PFSK-1 (cell line): Measurements from ENCODE around the gene LTB.

Source experiments
- FOXP2 ChIP-seq: optimal IDR thresholded peaks from 2 replicates; pipeline ENCODE3; 2011; ENCODE audit warnings: borderline replicate concordance, control low read depth, inconsistent platforms; ENCODE audit not compliant: insufficient read depth; ENCODE audit errors: extremely low read length, extremely low read depth
- POLR2AphosphoS5 ChIP-seq: IDR thresholded peaks from 2 replicates; pipeline ENCODE4 v1.6.1; 2012; ENCODE audit warnings: low read depth, mild to moderate bottlenecking, control low read depth, low read length, moderate library complexity
- SIN3A ChIP-seq: IDR thresholded peaks from 2 replicates; pipeline ENCODE4 v1.6.1; 2012; ENCODE audit warnings: mild to moderate bottlenecking, low read length, moderate library complexity, borderline replicate concordance; ENCODE audit not compliant: insufficient read depth
- TAF1 ChIP-seq: IDR thresholded peaks from 2 replicates; pipeline ENCODE4 v1.6.1; 2012; ENCODE audit warnings: low read length, control low read depth, borderline replicate concordance; ENCODE audit not compliant: insufficient read depth
- TF ChIP-seq, protein P1 (sequence below), 2 experiments: IDR thresholded peaks; 2 replicates each; pipeline versions ENCODE4 v1.6.1 to v1.8.0; 2011 to 2012; ENCODE audit warnings: low read depth in 2 of 2, low read length in 2 of 2, control low read depth in 1 of 2, inconsistent platforms in 1 of 2, mild to moderate bottlenecking in 1 of 2, moderate library complexity in 1 of 2; ENCODE audit not compliant: insufficient read depth in 1 of 2

The LTB gene

DNA sequence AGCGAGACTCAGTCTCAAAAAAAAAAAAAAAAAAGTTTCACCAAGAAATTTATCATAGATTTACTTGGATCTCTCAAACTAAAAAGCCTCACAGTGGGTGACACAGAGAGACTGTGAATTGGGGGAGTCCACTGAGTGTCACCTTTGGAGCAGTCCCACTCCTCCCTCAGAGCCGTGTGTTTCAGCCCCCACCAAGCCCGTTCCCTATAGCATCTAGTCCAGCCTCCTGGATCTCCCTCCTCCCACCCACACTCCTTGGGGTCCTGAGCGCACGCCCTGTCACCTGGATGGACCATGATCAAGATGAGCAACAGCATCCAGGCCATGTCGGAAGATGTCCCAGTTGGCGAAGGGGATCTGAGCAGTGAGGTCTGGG lies 10.2 kb upstream of the LTB start:
- TF ChIP-seq SIN3A, result no peak
- TF ChIP-seq POLR2AphosphoS5, result no peak
- TF ChIP-seq FOXP2, result no peak

DNA sequence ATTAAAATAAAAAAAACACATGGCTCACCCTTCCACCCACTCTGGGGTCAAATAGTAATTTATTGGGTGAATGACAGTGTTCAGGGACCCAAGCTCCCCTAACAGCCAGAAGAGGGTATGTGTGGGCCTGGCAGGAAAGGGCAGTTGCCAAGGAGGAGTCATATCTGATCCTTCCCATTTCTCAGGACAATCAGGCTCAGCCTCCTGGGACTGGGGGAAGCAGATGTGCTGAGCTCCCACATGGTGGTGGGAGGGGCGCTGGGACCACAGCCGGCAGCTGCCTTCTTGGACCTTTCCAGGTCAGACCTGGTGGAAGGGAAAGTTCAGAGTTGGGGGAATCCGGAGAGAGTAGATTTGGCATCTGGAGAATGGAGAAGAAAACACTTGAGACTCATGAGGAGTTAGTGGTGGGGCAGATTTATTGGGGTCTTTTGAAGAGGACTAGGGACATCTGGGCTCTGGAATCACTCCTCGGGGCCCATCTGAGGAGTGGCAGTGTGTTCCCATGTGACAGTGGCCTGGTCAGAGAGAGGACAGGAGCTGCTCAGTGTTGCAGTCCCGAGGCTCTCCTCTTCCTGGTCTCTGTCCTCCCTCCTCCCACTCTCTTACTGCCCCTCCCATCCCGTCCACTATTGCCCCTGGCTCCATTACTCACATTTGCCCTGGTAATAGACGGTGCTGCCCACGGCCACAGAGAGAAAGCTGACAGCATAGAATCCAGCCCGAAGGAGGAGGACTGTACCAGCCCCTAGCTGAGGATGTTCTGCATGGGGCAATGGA lies 6.8 kb upstream of the LTB start:
- TF ChIP-seq FOXP2, result no peak

DNA sequence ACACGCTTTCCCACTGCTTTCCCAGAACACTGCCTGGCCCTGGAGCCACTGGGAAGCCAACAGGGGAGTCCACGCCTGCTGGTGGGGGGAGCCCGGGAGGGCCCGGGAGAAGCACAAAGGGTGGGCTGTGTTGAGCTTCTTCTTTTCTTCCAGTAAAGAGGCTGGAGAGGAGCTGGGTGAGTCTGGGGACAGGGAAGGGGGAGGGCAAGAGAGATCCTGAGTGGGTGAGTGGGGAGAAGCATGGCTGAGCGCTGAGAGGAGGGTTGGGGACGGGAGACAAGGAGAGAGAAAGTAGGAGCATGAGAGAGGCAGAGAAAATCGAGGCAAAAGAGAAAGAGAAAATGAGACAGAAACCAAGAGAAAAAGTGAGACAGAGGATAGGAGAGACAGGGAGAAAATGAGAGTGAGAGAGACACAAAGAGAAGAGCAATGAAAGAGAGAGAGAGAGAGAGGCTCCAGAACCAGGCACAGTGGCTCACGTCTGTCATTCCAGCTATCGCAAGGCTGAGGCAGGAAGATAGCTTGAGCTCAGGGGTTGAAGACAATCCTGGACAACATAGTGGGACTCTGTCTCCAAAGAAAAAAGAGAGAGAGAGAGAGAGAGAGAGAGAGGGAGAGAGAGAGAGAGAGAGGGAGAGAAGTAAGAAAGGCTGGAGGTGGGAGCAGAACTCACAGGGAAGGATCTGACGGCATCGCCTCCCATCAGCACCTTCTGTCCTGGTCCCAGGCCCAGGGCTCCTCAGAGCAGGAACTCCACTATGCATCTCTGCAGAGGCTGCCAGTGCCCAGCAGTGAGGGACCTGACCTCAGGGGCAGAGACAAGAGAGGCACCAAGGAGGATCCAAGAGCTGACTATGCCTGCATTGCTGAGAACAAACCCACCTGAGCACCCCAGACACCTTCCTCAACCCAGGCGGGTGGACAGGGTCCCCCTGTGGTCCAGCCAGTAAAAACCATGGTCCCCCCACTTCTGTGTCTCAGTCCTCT lies 5.9 kb upstream of the LTB start:
- TF ChIP-seq POLR2AphosphoS5 (no peak), TAF1 (no peak), FOXP2 (no peak), SIN3A (no peak)
- TF ChIP-seq, protein P1, sequence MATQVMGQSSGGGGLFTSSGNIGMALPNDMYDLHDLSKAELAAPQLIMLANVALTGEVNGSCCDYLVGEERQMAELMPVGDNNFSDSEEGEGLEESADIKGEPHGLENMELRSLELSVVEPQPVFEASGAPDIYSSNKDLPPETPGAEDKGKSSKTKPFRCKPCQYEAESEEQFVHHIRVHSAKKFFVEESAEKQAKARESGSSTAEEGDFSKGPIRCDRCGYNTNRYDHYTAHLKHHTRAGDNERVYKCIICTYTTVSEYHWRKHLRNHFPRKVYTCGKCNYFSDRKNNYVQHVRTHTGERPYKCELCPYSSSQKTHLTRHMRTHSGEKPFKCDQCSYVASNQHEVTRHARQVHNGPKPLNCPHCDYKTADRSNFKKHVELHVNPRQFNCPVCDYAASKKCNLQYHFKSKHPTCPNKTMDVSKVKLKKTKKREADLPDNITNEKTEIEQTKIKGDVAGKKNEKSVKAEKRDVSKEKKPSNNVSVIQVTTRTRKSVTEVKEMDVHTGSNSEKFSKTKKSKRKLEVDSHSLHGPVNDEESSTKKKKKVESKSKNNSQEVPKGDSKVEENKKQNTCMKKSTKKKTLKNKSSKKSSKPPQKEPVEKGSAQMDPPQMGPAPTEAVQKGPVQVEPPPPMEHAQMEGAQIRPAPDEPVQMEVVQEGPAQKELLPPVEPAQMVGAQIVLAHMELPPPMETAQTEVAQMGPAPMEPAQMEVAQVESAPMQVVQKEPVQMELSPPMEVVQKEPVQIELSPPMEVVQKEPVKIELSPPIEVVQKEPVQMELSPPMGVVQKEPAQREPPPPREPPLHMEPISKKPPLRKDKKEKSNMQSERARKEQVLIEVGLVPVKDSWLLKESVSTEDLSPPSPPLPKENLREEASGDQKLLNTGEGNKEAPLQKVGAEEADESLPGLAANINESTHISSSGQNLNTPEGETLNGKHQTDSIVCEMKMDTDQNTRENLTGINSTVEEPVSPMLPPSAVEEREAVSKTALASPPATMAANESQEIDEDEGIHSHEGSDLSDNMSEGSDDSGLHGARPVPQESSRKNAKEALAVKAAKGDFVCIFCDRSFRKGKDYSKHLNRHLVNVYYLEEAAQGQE (IDR thresholded peaks at IDR 0.05; ENCODE audit: insufficient read depth in 1 of 2, low read depth in 2 of 2, low read length in 2 of 2), result no peak

DNA sequence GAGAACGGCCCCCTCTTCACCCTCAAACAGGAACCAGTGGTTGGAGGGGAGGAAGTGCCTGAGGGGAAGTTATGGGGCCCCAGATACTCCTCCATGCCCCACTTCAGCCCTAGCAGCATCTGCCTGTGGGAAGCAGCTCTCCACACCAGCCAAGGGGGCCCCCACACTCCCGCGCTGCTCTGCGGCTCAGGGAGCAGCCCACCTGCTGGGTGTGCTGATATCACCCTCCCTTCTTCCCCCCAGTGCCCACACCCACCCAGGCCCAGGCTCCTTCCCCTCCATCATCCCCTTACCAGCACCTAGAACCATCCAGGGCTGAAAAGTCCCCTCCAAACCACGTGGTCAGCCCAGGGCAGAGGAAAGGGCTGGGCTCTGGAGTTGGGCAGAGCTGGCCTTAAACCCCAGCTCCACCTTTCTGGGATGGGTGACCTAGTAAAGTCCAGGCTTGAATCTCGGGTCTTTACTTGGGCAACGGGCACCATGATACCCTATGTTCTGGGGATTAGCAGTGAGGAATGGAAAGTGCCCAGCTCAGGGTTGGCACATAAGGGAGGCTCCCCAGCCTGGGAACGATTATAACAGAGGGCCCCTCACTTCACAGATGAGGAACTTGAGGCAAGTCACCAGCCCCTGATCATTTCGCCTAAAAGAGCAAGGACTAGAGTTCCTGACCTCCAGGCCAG lies 4.5 kb upstream of the LTB start:
- no peak for TF ChIP-seq TAF1
- TF ChIP-seq FOXP2, result no peak
- no peak for TF ChIP-seq SIN3A
- TF ChIP-seq, protein P1 (IDR thresholded peaks at IDR 0.05; ENCODE audit: insufficient read depth in 1 of 2, low read depth in 2 of 2, low read length in 2 of 2), result no peak
- no peak for TF ChIP-seq POLR2AphosphoS5

DNA sequence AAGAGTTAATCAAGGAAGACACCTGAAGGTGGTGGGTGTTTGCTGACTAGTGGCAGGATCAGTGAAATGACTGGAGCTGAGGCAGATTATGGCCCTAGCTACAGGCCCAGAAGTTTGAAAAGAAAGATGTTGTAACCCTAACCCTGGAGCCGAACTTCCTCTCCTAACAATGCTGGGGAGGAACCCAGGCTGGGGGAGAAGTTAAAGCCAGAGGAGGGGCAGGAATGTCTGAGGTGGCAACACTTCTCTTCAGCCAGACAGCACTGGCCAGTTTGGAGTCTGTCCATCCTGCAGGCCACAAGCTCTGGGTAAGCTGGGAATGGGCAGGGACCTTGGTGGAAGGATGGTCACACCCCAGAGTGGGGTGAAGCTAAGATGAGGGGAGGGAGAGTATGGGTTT lies 3.8 kb upstream of the LTB start, which contains the start of gene LST1:
LST1 (plus strand) TSS at position 270 of the 400 bp plus-strand sequence. CDS start 1,023 bp downstream, outside the sequence.
- no peak for TF ChIP-seq POLR2AphosphoS5
- no peak for TF ChIP-seq SIN3A
- no peak for TF ChIP-seq TAF1
- no peak for TF ChIP-seq FOXP2
- TF ChIP-seq, protein P1 (IDR thresholded peaks at IDR 0.05; ENCODE audit: insufficient read depth in 1 of 2, low read depth in 2 of 2, low read length in 2 of 2), result no peak
